ENCODE measurements around the gene TSPAN16. TPM values are rescaled to one million over a fixed set of nuclear protein-coding genes. Genes with fewer than 3 reads are reported as not detected.

The TSPAN16 gene
- total and polyA plus RNA-seq, 2 of the 13 experiments (the other 11 are each of a cell fraction or from before 2014, with no cell fraction given), result not detected

DNA sequence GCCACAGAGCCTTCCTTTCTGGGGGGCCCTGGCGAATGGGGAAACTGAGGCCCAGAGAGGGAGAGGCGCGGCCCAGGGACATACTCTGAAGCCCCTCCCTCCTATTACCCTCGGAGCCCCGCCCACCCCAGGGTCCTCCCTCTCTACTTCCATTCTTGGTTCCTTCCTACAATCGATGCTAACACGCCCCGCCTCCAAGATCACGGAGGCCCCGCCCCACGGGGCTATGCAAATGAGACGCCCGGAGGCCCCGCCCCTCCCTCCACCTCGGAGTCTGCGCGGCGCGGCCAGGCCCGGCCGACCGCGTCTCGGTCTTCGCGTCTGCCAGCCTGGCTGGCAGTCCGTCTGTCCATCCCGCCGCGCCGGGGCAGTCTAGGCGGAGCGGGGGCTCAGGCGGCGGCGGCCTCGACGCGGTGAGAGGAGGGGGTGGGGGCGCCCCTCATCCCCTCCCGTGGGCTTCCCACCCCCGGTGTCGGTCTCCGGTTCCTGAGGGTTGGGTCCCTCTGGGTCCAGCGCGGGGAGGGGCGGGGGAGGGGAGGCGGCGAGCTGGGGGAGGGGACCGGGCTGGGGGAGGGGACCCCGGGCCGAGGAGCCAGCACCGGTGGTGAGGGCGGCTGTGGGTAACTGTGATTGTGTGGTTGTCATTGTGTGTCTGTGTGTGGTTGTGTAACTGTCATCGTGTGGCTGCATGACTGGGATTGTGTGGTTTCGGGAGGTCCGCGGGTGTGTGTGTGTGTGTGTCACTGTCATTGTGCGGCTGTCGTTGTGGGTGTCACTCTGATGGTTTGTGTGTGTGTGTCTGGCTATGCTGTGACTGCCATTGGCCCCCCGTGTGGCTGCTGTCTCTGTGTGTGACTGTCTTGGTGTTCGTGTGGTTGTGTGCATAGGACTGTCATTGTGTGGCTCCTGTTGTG is 59.5 kb downstream of the TSPAN16 start, which contains the start of gene PLPPR2 (continued):
- TF ChIP-seq, protein P1, sequence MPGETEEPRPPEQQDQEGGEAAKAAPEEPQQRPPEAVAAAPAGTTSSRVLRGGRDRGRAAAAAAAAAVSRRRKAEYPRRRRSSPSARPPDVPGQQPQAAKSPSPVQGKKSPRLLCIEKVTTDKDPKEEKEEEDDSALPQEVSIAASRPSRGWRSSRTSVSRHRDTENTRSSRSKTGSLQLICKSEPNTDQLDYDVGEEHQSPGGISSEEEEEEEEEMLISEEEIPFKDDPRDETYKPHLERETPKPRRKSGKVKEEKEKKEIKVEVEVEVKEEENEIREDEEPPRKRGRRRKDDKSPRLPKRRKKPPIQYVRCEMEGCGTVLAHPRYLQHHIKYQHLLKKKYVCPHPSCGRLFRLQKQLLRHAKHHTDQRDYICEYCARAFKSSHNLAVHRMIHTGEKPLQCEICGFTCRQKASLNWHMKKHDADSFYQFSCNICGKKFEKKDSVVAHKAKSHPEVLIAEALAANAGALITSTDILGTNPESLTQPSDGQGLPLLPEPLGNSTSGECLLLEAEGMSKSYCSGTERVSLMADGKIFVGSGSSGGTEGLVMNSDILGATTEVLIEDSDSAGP (CRISPR knock-in tag; IDR thresholded peaks at IDR 0.05; ENCODE audit: borderline replicate concordance), result no peak
- TF ChIP-seq, protein P2, sequence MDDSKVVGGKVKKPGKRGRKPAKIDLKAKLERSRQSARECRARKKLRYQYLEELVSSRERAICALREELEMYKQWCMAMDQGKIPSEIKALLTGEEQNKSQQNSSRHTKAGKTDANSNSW (CRISPR knock-in tag; IDR thresholded peaks at IDR 0.05; ENCODE audit: borderline replicate concordance), result no peak
- TF ChIP-seq ARID2 (CRISPR knock-in tag; IDR thresholded peaks at IDR 0.05; ENCODE audit: borderline replicate concordance) (no peak), GATA4 (IDR thresholded peaks at IDR 0.05; ENCODE audit: borderline replicate concordance, low read depth) (no peak), NCOA1 (CRISPR knock-in tag; IDR thresholded peaks at IDR 0.05) (no peak), PHF20 (CRISPR knock-in tag; IDR thresholded peaks at IDR 0.05) (no peak), ZNF468 (CRISPR knock-in tag; IDR thresholded peaks at IDR 0.05) (no peak), SRSF1 (optimal IDR thresholded peaks at IDR 0.05; ENCODE audit: low read depth, low read length) (no peak), ZMYM3 (CRISPR knock-in tag; IDR thresholded peaks at IDR 0.05) (no peak), NFIB (CRISPR knock-in tag; IDR thresholded peaks at IDR 0.05; ENCODE audit: borderline replicate concordance) (no peak), ZBTB7B (CRISPR knock-in tag; IDR thresholded peaks at IDR 0.05) (no peak), ZSCAN31 (CRISPR knock-in tag; IDR thresholded peaks at IDR 0.05; ENCODE audit: low read depth) (no peak), ZBTB20 (CRISPR knock-in tag; IDR thresholded peaks at IDR 0.05; ENCODE audit: borderline replicate concordance, low read depth) (no peak)
- TF ChIP-seq, protein P3, sequence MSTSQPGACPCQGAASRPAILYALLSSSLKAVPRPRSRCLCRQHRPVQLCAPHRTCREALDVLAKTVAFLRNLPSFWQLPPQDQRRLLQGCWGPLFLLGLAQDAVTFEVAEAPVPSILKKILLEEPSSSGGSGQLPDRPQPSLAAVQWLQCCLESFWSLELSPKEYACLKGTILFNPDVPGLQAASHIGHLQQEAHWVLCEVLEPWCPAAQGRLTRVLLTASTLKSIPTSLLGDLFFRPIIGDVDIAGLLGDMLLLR (CRISPR knock-in tag; IDR thresholded peaks at IDR 0.05), result no peak
- TF ChIP-seq, protein P4, sequence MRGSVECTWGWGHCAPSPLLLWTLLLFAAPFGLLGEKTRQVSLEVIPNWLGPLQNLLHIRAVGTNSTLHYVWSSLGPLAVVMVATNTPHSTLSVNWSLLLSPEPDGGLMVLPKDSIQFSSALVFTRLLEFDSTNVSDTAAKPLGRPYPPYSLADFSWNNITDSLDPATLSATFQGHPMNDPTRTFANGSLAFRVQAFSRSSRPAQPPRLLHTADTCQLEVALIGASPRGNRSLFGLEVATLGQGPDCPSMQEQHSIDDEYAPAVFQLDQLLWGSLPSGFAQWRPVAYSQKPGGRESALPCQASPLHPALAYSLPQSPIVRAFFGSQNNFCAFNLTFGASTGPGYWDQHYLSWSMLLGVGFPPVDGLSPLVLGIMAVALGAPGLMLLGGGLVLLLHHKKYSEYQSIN (CRISPR knock-in tag; IDR thresholded peaks at IDR 0.05; ENCODE audit: borderline replicate concordance), result no peak
- TF ChIP-seq, protein P5, sequence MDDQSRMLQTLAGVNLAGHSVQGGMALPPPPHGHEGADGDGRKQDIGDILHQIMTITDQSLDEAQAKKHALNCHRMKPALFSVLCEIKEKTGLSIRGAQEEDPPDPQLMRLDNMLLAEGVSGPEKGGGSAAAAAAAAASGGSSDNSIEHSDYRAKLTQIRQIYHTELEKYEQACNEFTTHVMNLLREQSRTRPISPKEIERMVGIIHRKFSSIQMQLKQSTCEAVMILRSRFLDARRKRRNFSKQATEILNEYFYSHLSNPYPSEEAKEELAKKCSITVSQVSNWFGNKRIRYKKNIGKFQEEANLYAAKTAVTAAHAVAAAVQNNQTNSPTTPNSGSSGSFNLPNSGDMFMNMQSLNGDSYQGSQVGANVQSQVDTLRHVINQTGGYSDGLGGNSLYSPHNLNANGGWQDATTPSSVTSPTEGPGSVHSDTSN (CRISPR knock-in tag; IDR thresholded peaks at IDR 0.05; ENCODE audit: borderline replicate concordance), result no peak
